ENCODE measurements around the gene USH2A. TPM values are rescaled to one million over a fixed set of nuclear protein-coding genes. Genes with fewer than 3 reads are reported as not detected.

USH2A gene
- total RNA-seq, 2 experiments from 2014 or later = not detected

- POLR2A ChIA-PET = no interaction called here
- CTCF ChIA-PET = no interaction called here
Observed at GRCh38 chr1:215830226-215830810, 592.9 kb downstream of the USH2A start.

GRCh38 chr1:215825056-215825455, 598.2 kb downstream of the USH2A start:
- ChIA-PET POLR2A (no interaction called here), CTCF (no interaction called here)

DNA sequence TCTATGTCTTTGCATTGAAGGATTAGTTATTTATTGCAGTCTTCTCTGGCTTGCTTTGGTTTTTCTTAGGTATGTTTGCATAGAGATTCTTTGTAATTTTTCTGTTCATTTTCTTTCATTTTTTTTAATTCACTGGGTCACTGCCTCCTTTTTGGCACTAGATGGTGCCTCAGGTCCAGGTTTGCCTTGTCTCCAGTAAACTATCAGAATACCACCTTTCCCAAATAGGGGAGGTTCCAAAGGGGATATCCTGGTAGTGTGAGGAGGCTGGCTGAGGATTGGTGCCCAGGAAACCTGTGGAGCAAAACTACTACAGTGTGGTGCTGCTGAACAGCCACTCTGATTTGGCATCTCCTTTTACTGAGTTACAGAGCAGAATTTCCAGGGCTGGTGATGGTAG, 599.0 kb downstream of the USH2A start:
- ChIA-PET CTCF (no interaction called here), POLR2A (no interaction called here)

- CTCF ChIA-PET = no interaction called here
- POLR2A ChIA-PET = no interaction called here
Observed at GRCh38 chr1:215819114-215819513, 604.1 kb downstream of the USH2A start.

DNA sequence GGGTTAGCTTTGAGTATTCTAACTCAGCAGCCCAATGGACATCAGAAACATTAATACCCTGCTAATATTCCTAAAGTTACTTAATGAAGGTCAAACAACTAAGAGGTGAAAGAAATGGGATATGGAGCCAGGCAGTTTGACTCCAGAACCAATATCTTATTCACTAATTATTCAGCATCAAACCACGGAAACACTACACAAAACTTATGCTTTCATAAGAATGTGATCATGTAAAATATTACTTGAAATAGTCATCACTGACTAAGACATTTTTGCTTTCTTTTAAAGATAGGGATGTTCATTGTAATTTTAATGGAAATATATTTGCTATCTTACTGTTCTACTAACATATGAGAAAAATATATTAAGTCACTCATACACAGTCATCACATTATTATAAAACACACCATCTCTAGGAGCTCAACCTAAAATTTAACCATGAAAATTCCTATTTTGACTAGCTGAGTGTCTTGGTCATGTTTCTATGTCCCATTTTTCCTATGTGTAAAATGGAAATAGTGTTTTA, 615.3 kb downstream of the USH2A start:
- ChIA-PET POLR2A (no interaction called here), CTCF (no interaction called here)

- ChIA-PET CTCF (no interaction called here), POLR2A (no interaction called here)
Observed at GRCh38 chr1:215807218-215807617, 616.0 kb downstream of the USH2A start.

DNA sequence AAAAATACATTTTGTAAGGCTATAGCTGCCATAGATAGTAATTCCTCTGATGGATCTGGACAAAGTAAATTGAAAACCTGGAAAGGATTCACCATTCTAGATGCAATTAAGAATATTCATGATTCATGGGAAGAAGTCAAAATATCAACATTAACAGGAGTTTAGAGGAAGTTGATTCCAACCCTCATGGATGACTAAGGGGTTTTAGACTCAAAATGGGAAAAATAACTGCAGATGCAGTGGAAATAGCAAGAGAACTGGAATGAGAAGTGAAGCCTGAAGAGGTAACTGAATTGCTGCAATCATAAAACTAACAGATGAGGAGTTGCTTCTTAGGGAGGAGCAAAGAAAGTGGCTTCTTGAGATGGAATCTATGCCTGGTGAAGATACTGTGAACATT, 625.4 kb downstream of the USH2A start:
- ChIA-PET POLR2A (no interaction called here), CTCF (no interaction called here)

GRCh38 chr1:215794156-215794555, 629.1 kb downstream of the USH2A start:
- CTCF ChIA-PET = no interaction called here
- POLR2A ChIA-PET = no interaction called here

GRCh38 chr1:215793180-215793579, 630.1 kb downstream of the USH2A start:
- ChIA-PET CTCF (no interaction called here), POLR2A (no interaction called here)

DNA sequence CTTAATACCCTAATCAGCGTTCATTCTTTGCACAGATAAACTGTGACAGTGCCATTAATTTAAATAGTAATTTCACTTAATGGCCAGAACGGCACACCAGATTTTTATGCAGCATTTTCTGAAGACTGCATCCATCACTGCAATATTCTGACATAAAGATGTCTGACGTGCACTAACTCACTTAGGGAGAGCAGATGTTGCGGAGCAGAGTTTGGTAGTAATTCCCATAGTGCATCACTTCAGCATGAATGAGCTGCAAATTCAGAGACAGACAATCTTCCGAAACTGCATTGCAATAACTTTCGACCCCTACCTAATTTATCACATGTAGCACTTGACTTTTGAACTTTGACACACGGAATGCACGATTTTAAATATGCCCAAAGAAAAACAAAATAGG, 630.8 kb downstream of the USH2A start:
- ChIA-PET POLR2A (no interaction called here), CTCF (no interaction called here)

GRCh38 chr1:215789981-215790380, 633.3 kb downstream of the USH2A start:
- ChIA-PET POLR2A (no interaction called here), CTCF (no interaction called here)

DNA sequence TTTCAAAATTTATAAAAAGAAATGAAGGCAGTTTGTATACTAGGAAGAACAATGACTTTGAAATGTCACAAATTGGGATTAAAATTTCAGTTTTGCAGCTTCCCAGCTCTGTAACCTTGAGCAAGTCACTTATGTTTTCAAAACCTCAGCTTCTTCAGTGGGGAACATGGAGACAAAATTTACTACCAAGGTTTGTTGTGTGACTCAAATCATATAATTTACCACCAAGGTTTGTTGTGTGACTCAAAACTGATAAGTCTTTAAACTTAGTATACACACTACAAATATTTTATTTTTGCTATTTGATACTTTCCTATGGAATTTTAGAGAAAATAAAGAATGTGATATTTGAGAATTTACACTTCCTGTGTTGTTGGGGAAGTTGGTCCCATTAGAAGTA, 636.3 kb downstream of the USH2A start:
- ChIA-PET CTCF (no interaction called here), POLR2A (no interaction called here)

GRCh38 chr1:215780641-215781040, 642.6 kb downstream of the USH2A start:
- POLR2A ChIA-PET = no interaction called here
- CTCF ChIA-PET = no interaction called here

GRCh38 chr1:215780139-215780538, 643.1 kb downstream of the USH2A start:
- CTCF ChIA-PET = no interaction called here
- POLR2A ChIA-PET = no interaction called here

- POLR2A ChIA-PET = no interaction called here
- CTCF ChIA-PET = no interaction called here
Observed at GRCh38 chr1:215779729-215780128, 643.5 kb downstream of the USH2A start.

GRCh38 chr1:215777370-215777925, 645.8 kb downstream of the USH2A start:
- ChIA-PET CTCF (no interaction called here), POLR2A (no interaction called here)

GRCh38 chr1:215776336-215776735, 646.9 kb downstream of the USH2A start:
- ChIA-PET POLR2A (no interaction called here), CTCF (no interaction called here)

DNA sequence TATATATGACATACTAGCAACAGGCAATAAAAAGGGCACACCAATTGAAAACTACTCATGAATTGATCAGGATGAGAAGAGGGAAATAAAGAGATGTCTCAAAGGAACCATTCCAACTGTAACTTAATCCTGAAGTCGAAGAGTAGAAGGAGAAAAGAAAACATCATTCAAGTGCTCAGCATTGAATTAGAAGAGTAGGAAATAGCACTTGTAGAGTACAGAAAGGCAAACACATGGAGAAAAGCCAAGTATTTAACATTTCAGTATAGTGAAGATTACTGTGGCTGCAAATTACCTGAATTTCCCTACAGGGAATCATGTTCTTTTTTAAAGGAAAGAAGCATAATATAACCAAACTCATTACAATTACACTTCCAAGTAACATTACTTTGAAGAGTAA, 651.1 kb downstream of the USH2A start:
- ChIA-PET POLR2A (no interaction called here), CTCF (no interaction called here)

- POLR2A ChIA-PET = no interaction called here
- CTCF ChIA-PET = no interaction called here
Observed at GRCh38 chr1:215768303-215768702, 654.9 kb downstream of the USH2A start.

DNA sequence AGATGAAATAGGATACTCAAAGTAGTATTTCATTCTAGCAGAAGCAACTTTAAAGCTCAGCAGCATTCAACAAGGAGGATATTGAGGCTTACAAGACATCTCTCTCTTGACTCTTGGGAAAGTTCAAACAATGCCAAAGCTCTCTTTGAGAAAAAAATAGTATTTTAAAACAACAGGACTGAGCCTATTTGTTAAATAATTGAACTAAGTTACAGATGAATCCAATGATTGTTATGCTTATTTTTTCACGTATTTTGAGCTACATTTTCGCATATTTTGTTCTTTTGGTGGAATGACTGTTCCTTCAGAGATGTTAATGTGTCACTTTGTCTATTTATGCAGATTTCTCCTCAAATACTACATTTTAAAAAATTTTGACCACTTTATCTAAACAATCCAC, 655.5 kb downstream of the USH2A start:
- POLR2A ChIA-PET = no interaction called here
- CTCF ChIA-PET = no interaction called here

GRCh38 chr1:215766521-215766920, 656.7 kb downstream of the USH2A start:
- ChIA-PET CTCF (no interaction called here), POLR2A (no interaction called here)

DNA sequence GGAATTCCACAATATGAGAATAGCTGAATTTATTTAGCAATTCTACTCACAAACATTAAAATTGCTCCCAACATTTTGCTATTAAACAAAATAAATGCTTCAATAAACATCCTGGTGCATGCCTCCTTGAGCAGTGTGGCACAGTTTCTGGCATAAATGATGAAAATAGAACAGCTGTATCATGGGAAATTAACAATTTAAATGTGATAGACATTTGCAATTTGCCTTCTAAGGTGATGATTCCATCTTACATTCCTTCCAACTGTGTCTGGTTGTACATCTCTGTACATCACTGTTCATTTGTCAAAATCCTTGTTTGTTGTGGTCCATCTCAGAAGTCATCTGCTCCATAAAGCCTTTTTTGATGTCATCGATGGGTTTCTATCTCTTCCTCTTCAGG, 657.4 kb downstream of the USH2A start:
- CTCF ChIA-PET = no interaction called here
- POLR2A ChIA-PET = no interaction called here

GRCh38 chr1:215761446-215761845, 661.8 kb downstream of the USH2A start:
- CTCF ChIA-PET = no interaction called here

More at GRCh38 chr1:215761446-215761845, 661.8 kb downstream of the USH2A start:
- POLR2A ChIA-PET = no interaction called here

Measured in activated CD8-positive, alpha-beta memory T cell treated with anti-CD3 and anti-CD28 coated beads for 36 hours (primary cell).